A549 (cell line): ENCODE measurements around the gene ARHGAP10.

Experiments used
- CHD2 ChIP-seq: fragments of 150-350 bp; IDR thresholded peaks from 2 replicates; pipeline ENCODE4 v1.6.1; 2014; ENCODE audit warnings: low read length; ENCODE audit not compliant: partially characterized antibody
- CHD4 ChIP-seq: fragments of 200-600 bp; sonication (generic); IDR thresholded peaks from 2 replicates; pipeline ENCODE4 v1.6.1; 2016; ENCODE audit warnings: antibody characterized with exemption, mild to moderate bottlenecking, borderline replicate concordance
- EP300 ChIP-seq, 2 experiments: fragments of >200 bp; sonication (Bioruptor Twin); formaldehyde crosslinking; IDR thresholded peaks; 2 replicates in 1 of 2; 3 replicates in 1 of 2; pipeline ENCODE4 v1.6.1; 2016 to 2017
- JUN ChIP-seq, 2 experiments: fragments of >200 bp; sonication (Bioruptor Twin); formaldehyde crosslinking; IDR thresholded peaks; 2 replicates in 1 of 2; 3 replicates in 1 of 2; pipeline ENCODE4 v1.6.1; 2016 to 2017
- POLR2A ChIP-seq: IDR thresholded peaks from 2 replicates; pipeline ENCODE4 v1.6.1; 2012; ENCODE audit warnings: mild to moderate bottlenecking, low read length
- ZNF302 ChIP-seq: fragments of 250-450 bp; sonication (Bioruptor Pico); IDR thresholded peaks from 2 replicates; pipeline ENCODE4 v1.9.0; 2021; ENCODE audit warnings: inconsistent platforms, mild to moderate bottlenecking, moderate library complexity
- ZSCAN20 ChIP-seq: fragments of 250-450 bp; sonication (Bioruptor Pico); IDR thresholded peaks from 2 replicates; pipeline ENCODE4 v1.8.0; 2022; ENCODE audit warnings: mild to moderate bottlenecking, moderate library complexity
- TF ChIP-seq, protein P1 (sequence below): fragments of >200 bp; sonication (Bioruptor Twin); formaldehyde crosslinking; IDR thresholded peaks from 3 replicates; pipeline ENCODE4 v1.5.1; 2016
- TF ChIP-seq, protein P2 (sequence below): fragments of >200 bp; sonication (Bioruptor Twin); formaldehyde crosslinking; IDR thresholded peaks from 3 replicates; pipeline ENCODE4 v1.6.1; 2016
- TF ChIP-seq, protein P3 (sequence below): fragments of >200 bp; sonication (Bioruptor Twin); formaldehyde crosslinking; IDR thresholded peaks from 2 replicates; pipeline ENCODE4 v1.6.1; 2016
- TF ChIP-seq, protein P4 (sequence below): IDR thresholded peaks from 2 replicates; pipeline ENCODE4 v1.6.1; 2012
- TF ChIP-seq, protein P5 (sequence below): fragments of 150-350 bp; IDR thresholded peaks from 2 replicates; pipeline ENCODE4 v1.6.1; 2014; ENCODE audit warnings: low read depth, mild to moderate bottlenecking, low read length
- TF ChIP-seq, protein P6 (sequence below): fragments of 200-600 bp; sonication (generic); IDR thresholded peaks from 2 replicates; pipeline ENCODE4 v1.6.1; 2016; ENCODE audit warnings: antibody characterized with exemption, mild to moderate bottlenecking, moderate library complexity

DNA sequence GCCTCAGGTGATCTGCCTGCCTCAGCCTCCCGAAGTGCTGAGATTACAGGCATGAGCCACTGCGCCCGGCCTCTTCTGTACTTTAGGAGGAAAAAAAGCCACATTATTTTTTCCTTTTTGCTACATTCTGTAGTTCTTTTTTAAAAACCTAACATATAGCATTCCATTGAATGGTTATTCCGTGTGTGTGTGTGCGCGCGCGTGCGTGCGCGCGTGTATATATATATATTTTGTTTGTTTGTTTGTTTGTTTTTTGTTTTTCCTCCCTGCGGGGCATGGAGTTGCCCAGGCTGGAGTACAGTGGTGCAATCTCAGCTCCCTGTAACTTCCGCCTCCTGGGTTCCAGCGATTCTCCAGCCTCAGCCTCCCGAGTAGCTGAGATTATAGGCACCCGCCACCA, 59.5 kb downstream of the ARHGAP10 start:
- TF ChIP-seq, protein P1, sequence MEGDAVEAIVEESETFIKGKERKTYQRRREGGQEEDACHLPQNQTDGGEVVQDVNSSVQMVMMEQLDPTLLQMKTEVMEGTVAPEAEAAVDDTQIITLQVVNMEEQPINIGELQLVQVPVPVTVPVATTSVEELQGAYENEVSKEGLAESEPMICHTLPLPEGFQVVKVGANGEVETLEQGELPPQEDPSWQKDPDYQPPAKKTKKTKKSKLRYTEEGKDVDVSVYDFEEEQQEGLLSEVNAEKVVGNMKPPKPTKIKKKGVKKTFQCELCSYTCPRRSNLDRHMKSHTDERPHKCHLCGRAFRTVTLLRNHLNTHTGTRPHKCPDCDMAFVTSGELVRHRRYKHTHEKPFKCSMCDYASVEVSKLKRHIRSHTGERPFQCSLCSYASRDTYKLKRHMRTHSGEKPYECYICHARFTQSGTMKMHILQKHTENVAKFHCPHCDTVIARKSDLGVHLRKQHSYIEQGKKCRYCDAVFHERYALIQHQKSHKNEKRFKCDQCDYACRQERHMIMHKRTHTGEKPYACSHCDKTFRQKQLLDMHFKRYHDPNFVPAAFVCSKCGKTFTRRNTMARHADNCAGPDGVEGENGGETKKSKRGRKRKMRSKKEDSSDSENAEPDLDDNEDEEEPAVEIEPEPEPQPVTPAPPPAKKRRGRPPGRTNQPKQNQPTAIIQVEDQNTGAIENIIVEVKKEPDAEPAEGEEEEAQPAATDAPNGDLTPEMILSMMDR = no peak
- TF ChIP-seq JUN (IDR thresholded peaks at IDR 0.05) = no peak
- TF ChIP-seq, protein P2, sequence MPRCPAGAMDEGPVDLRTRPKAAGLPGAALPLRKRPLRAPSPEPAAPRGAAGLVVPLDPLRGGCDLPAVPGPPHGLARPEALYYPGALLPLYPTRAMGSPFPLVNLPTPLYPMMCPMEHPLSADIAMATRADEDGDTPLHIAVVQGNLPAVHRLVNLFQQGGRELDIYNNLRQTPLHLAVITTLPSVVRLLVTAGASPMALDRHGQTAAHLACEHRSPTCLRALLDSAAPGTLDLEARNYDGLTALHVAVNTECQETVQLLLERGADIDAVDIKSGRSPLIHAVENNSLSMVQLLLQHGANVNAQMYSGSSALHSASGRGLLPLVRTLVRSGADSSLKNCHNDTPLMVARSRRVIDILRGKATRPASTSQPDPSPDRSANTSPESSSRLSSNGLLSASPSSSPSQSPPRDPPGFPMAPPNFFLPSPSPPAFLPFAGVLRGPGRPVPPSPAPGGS = no peak
- no peak for TF ChIP-seq POLR2A
- TF ChIP-seq, protein P3, sequence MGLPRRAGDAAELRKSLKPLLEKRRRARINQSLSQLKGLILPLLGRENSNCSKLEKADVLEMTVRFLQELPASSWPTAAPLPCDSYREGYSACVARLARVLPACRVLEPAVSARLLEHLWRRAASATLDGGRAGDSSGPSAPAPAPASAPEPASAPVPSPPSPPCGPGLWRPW = no peak
- TF ChIP-seq, protein P4, sequence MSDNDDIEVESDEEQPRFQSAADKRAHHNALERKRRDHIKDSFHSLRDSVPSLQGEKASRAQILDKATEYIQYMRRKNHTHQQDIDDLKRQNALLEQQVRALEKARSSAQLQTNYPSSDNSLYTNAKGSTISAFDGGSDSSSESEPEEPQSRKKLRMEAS = no peak
- no peak for TF ChIP-seq EP300 (IDR thresholded peaks at IDR 0.05)
- no peak for TF ChIP-seq ZSCAN20 (CRISPR knock-in tag)
- TF ChIP-seq ZNF302 = no peak
- TF ChIP-seq, protein P5, sequence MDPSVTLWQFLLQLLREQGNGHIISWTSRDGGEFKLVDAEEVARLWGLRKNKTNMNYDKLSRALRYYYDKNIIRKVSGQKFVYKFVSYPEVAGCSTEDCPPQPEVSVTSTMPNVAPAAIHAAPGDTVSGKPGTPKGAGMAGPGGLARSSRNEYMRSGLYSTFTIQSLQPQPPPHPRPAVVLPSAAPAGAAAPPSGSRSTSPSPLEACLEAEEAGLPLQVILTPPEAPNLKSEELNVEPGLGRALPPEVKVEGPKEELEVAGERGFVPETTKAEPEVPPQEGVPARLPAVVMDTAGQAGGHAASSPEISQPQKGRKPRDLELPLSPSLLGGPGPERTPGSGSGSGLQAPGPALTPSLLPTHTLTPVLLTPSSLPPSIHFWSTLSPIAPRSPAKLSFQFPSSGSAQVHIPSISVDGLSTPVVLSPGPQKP = no peak
- TF ChIP-seq CHD4 = no peak
- TF ChIP-seq CHD2 = no peak
- TF ChIP-seq, protein P6, sequence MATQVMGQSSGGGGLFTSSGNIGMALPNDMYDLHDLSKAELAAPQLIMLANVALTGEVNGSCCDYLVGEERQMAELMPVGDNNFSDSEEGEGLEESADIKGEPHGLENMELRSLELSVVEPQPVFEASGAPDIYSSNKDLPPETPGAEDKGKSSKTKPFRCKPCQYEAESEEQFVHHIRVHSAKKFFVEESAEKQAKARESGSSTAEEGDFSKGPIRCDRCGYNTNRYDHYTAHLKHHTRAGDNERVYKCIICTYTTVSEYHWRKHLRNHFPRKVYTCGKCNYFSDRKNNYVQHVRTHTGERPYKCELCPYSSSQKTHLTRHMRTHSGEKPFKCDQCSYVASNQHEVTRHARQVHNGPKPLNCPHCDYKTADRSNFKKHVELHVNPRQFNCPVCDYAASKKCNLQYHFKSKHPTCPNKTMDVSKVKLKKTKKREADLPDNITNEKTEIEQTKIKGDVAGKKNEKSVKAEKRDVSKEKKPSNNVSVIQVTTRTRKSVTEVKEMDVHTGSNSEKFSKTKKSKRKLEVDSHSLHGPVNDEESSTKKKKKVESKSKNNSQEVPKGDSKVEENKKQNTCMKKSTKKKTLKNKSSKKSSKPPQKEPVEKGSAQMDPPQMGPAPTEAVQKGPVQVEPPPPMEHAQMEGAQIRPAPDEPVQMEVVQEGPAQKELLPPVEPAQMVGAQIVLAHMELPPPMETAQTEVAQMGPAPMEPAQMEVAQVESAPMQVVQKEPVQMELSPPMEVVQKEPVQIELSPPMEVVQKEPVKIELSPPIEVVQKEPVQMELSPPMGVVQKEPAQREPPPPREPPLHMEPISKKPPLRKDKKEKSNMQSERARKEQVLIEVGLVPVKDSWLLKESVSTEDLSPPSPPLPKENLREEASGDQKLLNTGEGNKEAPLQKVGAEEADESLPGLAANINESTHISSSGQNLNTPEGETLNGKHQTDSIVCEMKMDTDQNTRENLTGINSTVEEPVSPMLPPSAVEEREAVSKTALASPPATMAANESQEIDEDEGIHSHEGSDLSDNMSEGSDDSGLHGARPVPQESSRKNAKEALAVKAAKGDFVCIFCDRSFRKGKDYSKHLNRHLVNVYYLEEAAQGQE = no peak
